GM21381 (cell line): ENCODE results near the gene FIBIN.

Source experiments
- ATAC-seq: cut with Tn5 transposase; IDR thresholded peaks from one replicate; pipeline ENCODE4 v1.9.1; 2021; ENCODE audit warnings: mild to moderate bottlenecking, moderate library complexity; ENCODE audit not compliant: unreplicated experiment

FIBIN gene

GRCh38 chr11:27020751-27021150, 26.8 kb downstream of the FIBIN start:
- ATAC-seq, result no peak

DNA sequence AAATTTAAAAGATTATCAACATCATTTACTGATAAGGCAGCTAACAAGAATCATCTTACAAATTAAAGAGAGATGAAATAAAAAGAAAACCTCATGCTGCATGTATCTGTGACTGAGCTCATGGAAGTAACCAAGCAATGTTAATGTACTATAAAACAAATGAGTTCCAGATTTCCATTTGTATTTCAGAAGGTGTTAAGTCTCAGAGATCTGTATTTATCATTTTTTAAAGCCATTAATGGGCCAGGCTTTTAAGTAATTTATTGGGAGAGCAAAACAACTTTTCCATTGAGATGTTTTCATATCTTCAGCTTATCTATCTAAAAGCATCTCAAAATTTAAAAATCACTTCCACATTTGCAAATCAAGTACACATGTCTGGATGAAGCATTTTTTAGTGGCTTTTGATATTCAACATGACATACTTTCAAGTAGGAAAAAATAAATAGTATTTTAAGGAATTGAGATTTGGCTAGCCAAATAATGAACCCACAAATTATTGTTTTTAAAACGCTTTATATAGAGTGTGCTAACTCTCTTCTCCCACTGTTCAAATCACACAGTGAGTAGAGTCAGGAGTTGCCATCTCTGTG, 28.8 kb downstream of the FIBIN start:
- no peak for ATAC-seq

DNA sequence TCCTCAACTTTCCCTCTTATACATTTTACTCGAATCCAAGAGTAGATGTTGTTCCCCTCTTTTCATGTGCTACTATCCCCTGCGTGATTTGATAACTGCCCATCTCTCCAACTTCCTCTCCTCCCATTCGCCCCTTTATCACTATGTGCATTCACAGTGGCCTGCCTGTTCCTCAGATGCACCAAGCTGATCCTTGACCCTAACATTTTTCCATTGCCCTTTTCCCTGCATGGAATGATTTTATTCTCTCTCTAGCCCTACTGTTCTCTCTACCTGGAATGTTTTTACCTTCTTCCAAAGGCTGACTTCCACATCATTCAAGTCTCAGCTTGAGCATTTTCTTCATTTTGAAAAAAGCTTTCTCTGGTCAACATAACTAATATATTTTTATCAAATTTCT, 31.0 kb downstream of the FIBIN start:
- ATAC-seq, result no peak

GRCh38 chr11:27025312-27025955, 31.5 kb downstream of the FIBIN start:
- ATAC-seq, result no peak

- no peak for ATAC-seq
Measured at GRCh38 chr11:27025957-27026733, 32.2 kb downstream of the FIBIN start.

DNA sequence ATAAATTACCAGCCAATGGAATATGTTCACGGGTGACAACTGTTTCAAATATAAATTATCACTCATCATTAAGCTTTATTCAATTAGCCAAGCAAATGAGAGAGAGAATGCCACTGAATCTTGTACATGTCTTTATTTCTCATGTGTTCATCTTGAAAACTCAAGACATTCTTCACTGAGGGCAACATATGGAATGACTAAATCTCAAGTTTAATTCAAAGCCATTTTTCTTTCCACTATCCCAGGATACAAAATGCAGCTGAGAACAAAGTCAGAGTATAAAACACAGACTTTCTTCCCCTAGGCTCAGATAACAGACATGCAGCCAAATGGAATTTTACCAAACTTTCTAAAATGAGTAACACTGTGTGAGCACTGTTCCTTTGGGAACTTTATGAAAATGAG, 34.7 kb downstream of the FIBIN start:
- ATAC-seq, result no peak

DNA sequence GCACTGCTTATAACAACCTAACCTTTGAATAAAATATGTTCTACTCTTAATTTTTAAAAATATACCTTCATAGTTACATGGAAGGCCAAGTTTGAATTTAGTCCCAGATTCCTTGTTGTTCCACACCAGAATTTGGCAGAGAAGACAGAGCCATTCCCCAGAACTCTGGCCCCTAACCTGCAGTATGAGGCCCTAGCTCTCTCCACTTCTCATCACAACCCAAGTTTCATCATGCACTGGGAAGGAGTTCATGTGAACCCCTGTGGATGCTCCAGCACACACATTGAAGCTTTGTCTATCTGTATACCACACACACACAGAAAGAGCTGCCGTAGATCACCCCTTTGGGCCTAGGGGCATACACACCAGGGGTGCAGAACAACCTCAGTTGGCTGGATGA, 36.1 kb downstream of the FIBIN start:
- ATAC-seq, result no peak

DNA sequence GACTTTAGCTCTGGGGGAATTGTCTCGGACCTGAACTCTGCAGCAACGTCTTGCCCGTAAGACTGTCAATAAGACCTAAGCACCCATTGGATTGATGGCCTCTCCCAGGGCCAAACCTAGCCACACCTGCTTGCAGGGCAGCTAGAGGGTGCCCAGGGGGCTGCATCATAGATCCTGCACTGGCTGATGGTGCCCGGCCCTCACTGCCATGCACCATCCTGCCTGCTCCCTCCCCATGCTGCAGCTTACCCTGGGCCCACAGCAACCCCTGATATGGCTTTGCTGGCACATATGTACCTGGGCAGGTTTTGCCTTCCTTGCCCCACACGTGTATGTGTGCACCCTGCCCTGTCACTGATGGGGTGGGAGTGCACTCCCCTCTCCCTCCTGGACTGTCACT, 37.8 kb downstream of the FIBIN start:
- no peak for ATAC-seq

DNA sequence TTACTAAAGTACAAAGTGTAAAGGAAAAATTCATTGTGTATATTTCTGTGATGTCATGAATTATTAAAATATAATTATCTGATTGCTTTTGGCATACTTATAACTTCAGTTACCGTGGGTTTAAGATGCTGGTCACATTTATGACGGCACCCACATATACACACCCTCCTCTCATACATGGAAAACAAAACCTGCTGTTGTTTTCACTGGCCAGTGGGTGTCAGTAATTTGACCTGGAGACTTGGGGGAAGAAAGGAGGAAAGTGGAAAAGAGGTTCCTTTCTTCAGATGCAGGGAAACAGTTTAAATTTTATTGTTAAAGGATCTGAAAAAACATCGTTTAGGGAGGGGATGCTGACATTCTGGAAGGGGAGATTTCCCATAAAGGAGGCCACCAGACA, 46.0 kb downstream of the FIBIN start:
- no peak for ATAC-seq

GRCh38 chr11:27040302-27041115, 46.6 kb downstream of the FIBIN start, which contains the start of gene BBOX1:
BBOX1 (plus strand) TSS chr11:27040815; CDS start chr11:27055431, 14,616 bp downstream.
- no peak for ATAC-seq

- ATAC-seq, result no peak
Measured at GRCh38 chr11:27041141-27041899, 47.4 kb downstream of the FIBIN start.
